ENCODE results near the gene UGGT1. TPM values are rescaled to one million over a fixed set of nuclear protein-coding genes. Genes with fewer than 3 reads are reported as not detected.

UGGT1 gene
- total and polyA plus RNA-seq, 3 donors from 2014 or later = 17.5 to 71.6 (median 40.5) TPM

- intact Hi-C loops (cut with DNase I; ENCODE audit: low total_unique reads) = no loop called here
- Histone ChIP-seq H3K36me3 (ENCODE audit: low read depth, missing control alignments) (no peaks in the 10 kb centered on the region), H3K27ac (no peak overlapping the region), H3K4me1 (no peaks in the 10 kb centered on the region), H3K4me3 (no peak overlapping the region), H3K9me3 (no peaks in the 10 kb centered on the region), H3K27me3 (no peaks in the 10 kb centered on the region)
- DNase-seq = no peak
- TF ChIP-seq POLR2A (IDR thresholded peaks at IDR 0.05) (no peak), CTCF (IDR thresholded peaks at IDR 0.05) (no peak)
- 70 to 80% methylated on average over 9 of the region's 9 CpGs for WGBS, 2 donors
Measured at GRCh38 chr2:128187032-128187654, 96.1 kb downstream of the UGGT1 start.

GRCh38 chr2:128195435-128195984, 104.5 kb downstream of the UGGT1 start:
- TF ChIP-seq POLR2A (IDR thresholded peaks at IDR 0.05) (no peak), CTCF (IDR thresholded peaks at IDR 0.05) (no peak)
- no peaks in the 10 kb centered on the region for H3K36me3 ChIP-seq (ENCODE audit: low read depth, missing control alignments)
- H3K27ac ChIP-seq = no peak overlapping the region
- no peak overlapping the region for H3K4me3 ChIP-seq
- intact Hi-C loops (cut with DNase I; ENCODE audit: low total_unique reads) = no loop called here
- H3K4me1 ChIP-seq = no peaks in the 10 kb centered on the region
- no peaks in the 10 kb centered on the region for H3K9me3 ChIP-seq
- DNase-seq = no peak
- WGBS, 2 donors = 83 to 87% methylated on average over 5 to 6 of the region's 6 CpGs
- no peaks in the 10 kb centered on the region for H3K27me3 ChIP-seq

GRCh38 chr2:128196026-128196425, 105.0 kb downstream of the UGGT1 start:
- H3K27ac ChIP-seq = no peak overlapping the region
- no peak for DNase-seq
- H3K9me3 ChIP-seq = no peaks in the 10 kb centered on the region
- TF ChIP-seq CTCF (IDR thresholded peaks at IDR 0.05) (no peak), POLR2A (IDR thresholded peaks at IDR 0.05) (no peak)
- no peaks in the 10 kb centered on the region for H3K27me3 ChIP-seq
- intact Hi-C loops (cut with DNase I; ENCODE audit: low total_unique reads) = no loop called here
- no peaks in the 10 kb centered on the region for H3K36me3 ChIP-seq (ENCODE audit: low read depth, missing control alignments)
- 68 to 70% methylated on average over 5 of the region's 5 CpGs for WGBS, 2 donors
- no peaks in the 10 kb centered on the region for H3K4me1 ChIP-seq
- no peak overlapping the region for H3K4me3 ChIP-seq

GRCh38 chr2:128196471-128196931, 105.5 kb downstream of the UGGT1 start:
- no peaks in the 10 kb centered on the region for H3K9me3 ChIP-seq
- intact Hi-C loops (cut with DNase I; ENCODE audit: low total_unique reads) = no loop called here
- no peaks in the 10 kb centered on the region for H3K27me3 ChIP-seq
- no peak overlapping the region for H3K27ac ChIP-seq
- TF ChIP-seq CTCF (IDR thresholded peaks at IDR 0.05) (no peak), POLR2A (IDR thresholded peaks at IDR 0.05) (no peak)
- no peak overlapping the region for H3K4me3 ChIP-seq
- 61 to 72% methylated on average over 6 of the region's 6 CpGs for WGBS, 2 donors
- DNase-seq = no peak
- no peaks in the 10 kb centered on the region for H3K4me1 ChIP-seq
- no peaks in the 10 kb centered on the region for H3K36me3 ChIP-seq (ENCODE audit: low read depth, missing control alignments)

- Histone ChIP-seq H3K4me1 (no peaks in the 10 kb centered on the region), H3K9me3 (no peaks in the 10 kb centered on the region), H3K27ac (no peak overlapping the region), H3K36me3 (ENCODE audit: low read depth, missing control alignments) (no peaks in the 10 kb centered on the region), H3K27me3 (no peaks in the 10 kb centered on the region), H3K4me3 (no peak overlapping the region)
- WGBS, 2 donors = 92 to 95% methylated on average over 8 of the region's 8 CpGs
- TF ChIP-seq POLR2A (IDR thresholded peaks at IDR 0.05) (no peak), CTCF (IDR thresholded peaks at IDR 0.05) (no peak)
- intact Hi-C loops (cut with DNase I; ENCODE audit: low total_unique reads) = no loop called here
- no peak for DNase-seq
Measured at GRCh38 chr2:128197059-128197458, 106.1 kb downstream of the UGGT1 start.

Measured in testis (tissue), 3 donors.